ENCODE data around the gene CA11. TPM values are rescaled to one million over a fixed set of nuclear protein-coding genes. Genes with fewer than 3 reads are reported as not detected.

CA11 gene
- total RNA-seq, 4 donors from 2014 or later, result 0.51 to 55.1 (median 8.1) TPM

DNA sequence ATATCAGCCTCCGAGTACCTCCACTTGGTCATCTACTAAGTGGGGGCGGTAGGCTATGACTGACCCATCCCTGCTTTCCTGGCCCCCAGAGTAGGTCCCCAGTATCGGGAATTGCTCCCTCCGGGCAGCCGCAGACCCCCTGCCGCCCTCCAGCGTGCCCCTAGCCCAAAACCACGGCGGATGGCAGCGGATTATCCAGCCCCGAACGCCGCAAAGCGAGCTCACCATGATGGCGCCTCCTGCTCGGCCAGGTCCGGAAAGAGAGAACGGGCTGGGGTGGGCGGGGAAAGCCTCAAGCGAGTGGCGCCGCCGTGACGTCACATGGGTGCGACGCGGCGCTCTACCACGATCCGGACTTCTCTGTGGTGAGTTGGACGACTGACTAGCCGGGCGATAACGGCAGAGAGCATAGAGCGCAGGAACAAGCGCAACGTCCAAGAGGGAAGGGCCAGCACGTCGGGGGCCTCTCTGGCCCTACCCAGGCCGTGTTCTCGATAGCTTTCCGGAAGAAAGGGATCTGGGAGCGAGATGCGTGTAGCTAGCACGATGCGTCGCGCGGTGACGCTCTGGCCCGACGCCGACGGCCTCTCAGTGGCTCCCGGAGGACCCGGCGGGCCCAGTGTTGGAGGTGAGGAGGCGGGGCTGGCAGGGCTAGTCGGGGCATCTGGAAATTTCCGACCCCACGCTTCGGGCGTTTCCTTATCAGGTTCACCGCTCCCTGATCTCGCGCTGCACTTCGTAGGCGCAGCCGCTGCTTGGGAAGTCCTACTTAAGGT is 26.9 kb downstream of the CA11 start, which contains the start of the genes RPL18 and SPHK2:
TSS of gene RPL18 (minus strand) at position 263 of the 776 bp plus-strand sequence. CDS start at position 228, 35 bp downstream.
TSS of gene SPHK2 (plus strand) at position 591 of the 776 bp plus-strand sequence. CDS start 1,009 bp downstream, outside the sequence.
- intact Hi-C loops (cut with DNase I; ENCODE audit: low total_unique reads), result loop anchor here (10.0 kb wide), 2 partner anchors 124 to 1134 kb away; partner anchors contain the start of gene KPTN
- Histone ChIP-seq H3K4me3 (peak within 1 kb of the TSS; percentile 84 to 88), H3K9me3 (no peaks in the 10 kb centered on the region), H3K4me1 (peaks cover 8 to 19% of the 10 kb centered on the region in 2 donors), H3K27me3 (no peaks in the 10 kb centered on the region), H3K36me3 (no peaks in the 10 kb centered on the region), H3K27ac (peak within 1 kb of the TSS; percentile 90 to 98)
- TF ChIP-seq POLR2A (IDR thresholded peaks at IDR 0.05), result peak; percentile 77 to 93
- TF ChIP-seq, protein P1, sequence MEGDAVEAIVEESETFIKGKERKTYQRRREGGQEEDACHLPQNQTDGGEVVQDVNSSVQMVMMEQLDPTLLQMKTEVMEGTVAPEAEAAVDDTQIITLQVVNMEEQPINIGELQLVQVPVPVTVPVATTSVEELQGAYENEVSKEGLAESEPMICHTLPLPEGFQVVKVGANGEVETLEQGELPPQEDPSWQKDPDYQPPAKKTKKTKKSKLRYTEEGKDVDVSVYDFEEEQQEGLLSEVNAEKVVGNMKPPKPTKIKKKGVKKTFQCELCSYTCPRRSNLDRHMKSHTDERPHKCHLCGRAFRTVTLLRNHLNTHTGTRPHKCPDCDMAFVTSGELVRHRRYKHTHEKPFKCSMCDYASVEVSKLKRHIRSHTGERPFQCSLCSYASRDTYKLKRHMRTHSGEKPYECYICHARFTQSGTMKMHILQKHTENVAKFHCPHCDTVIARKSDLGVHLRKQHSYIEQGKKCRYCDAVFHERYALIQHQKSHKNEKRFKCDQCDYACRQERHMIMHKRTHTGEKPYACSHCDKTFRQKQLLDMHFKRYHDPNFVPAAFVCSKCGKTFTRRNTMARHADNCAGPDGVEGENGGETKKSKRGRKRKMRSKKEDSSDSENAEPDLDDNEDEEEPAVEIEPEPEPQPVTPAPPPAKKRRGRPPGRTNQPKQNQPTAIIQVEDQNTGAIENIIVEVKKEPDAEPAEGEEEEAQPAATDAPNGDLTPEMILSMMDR (IDR thresholded peaks at IDR 0.05), result peak in 3 of 4 experiments; percentile 9 to 31 (median 14)
- DNase-seq, result peak; percentile 98 to 99

DNA sequence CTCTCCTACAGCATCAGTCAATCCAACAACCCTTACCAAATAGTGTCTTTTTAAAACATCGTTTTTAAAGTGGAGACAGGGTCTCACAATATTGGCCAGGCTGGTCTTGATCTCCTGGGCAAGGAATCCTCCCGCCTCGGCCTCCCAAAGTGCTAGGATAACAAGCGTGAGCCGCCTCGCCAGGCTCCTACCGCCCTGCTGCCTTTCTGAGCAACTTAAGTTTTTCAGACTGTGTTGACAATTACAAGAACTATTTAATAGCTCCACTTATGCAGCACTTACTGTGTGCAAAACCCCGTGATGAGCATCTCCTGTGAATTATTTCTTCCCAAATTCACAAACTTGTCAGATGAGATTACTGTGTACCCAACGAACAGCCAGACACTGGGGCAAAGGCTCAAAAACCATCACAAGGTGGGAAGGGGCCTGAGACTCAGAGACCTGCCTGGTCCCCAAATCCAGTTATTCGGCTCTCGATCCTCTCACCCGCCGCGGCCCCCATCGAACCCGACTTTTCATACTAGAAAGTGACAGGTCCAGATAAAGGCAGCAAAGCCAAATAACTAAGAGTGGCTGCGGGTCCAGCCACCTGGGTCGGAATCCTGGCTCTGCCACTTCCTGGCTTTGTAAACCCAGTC is 27.6 kb downstream of the CA11 start:
- no peaks in the 10 kb centered on the region for H3K9me3 ChIP-seq
- H3K4me1 ChIP-seq, result peaks cover 8 to 15% of the 10 kb centered on the region in 2 donors
- intact Hi-C loops (cut with DNase I; ENCODE audit: low total_unique reads), result loop anchor here (10.0 kb wide), 2 partner anchors 124 to 1134 kb away; partner anchors contain the start of gene KPTN
- TF ChIP-seq POLR2A (IDR thresholded peaks at IDR 0.05), result no peak
- TF ChIP-seq, protein P1 (IDR thresholded peaks at IDR 0.05), result no peak
- H3K4me3 ChIP-seq, result peak overlapping the region; percentile 84 to 88
- H3K36me3 ChIP-seq, result no peaks in the 10 kb centered on the region
- H3K27ac ChIP-seq, result peak overlapping the region; percentile 86 to 88
- no peak for DNase-seq
- no peaks in the 10 kb centered on the region for H3K27me3 ChIP-seq

DNA sequence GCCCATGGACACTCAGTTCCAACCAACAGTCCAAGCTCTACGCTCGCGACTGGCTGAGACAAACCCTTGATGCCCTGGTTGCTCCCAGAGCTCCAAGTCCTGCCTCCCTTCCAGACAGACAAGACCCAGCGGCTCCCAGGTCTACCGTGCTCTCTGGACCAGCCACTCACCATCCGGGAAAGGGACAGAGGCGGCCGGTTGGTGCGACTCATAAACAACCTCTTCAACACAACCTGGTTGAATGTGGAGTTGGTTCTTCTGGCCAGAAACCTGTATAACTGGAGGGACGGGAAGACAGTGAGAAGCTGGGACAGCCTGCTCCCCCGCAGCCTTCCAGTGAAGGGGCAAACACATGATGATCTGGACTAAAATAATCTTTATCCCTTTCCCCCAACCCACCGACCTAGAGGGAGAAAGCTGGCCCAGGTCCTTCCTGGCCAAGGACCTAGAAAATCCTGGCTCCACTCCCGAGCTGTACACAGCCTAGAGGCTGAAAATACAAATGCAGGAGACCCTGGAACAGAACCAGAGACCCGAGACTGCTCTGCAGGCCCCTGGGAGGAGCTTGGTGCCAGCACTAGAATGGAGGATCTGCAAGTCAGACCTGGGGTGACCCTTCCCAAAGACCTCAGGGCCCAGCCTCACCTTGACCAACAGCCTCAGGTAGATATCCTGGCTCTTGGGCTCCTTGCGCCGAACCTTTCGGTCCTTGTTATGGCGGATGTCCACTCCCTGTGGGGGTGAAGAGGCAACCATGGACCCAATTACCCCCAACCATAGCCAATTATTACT is 28.6 kb downstream of the CA11 start:
- no peaks in the 10 kb centered on the region for H3K36me3 ChIP-seq
- DNase-seq, result no peak
- H3K4me3 ChIP-seq, result no peak overlapping the region
- no peaks in the 10 kb centered on the region for H3K27me3 ChIP-seq
- H3K27ac ChIP-seq, result peak overlapping the region; percentile 86 to 88
- no peak for TF ChIP-seq POLR2A (IDR thresholded peaks at IDR 0.05)
- TF ChIP-seq, protein P1 (IDR thresholded peaks at IDR 0.05), result no peak
- intact Hi-C loops (cut with DNase I; ENCODE audit: low total_unique reads), result loop anchor here (10.0 kb wide), 2 partner anchors 123 to 1133 kb away; partner anchors contain the start of gene KPTN
- H3K9me3 ChIP-seq, result no peaks in the 10 kb centered on the region
- H3K4me1 ChIP-seq, result peaks cover 8 to 11% of the 10 kb centered on the region in 2 donors

DNA sequence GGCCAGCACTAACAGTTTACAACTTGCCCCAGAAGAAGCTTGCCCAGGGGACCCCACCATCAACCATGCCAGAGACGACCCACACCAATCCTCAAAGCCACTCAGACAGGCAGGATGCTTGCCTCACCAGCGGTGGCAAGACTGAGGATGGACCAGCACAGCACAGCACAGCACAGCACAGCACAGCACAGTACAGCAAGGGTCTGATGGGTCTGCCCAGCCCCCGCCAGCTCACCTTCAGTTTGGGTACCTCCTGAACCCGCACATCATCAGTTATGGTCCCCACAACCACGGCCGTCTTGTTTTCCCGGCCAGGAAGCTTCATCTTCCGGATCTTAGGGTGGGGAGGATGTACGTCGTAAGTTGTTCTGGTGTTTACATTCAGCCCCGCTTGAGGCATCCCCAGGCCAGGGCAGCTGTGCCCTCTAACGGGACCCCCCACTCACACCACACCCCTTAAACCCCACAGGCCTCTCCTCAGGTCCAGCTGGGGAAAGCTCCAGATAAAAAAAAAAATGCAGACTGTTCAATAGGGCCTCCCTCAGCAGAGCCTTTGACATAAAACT is 29.4 kb downstream of the CA11 start:
- Histone ChIP-seq H3K27me3 (no peaks in the 10 kb centered on the region), H3K27ac (no peak overlapping the region), H3K36me3 (no peaks in the 10 kb centered on the region), H3K4me3 (no peak overlapping the region), H3K9me3 (no peaks in the 10 kb centered on the region), H3K4me1 (peaks cover 8 to 11% of the 10 kb centered on the region in 2 donors)
- DNase-seq, result no peak
- intact Hi-C loops (cut with DNase I; ENCODE audit: low total_unique reads), result loop anchor here (10.0 kb wide), 2 partner anchors 122 to 1132 kb away; partner anchors contain the start of gene KPTN
- TF ChIP-seq, protein P1 (IDR thresholded peaks at IDR 0.05), result no peak
- TF ChIP-seq POLR2A (IDR thresholded peaks at IDR 0.05), result no peak
